ENCODE measurements around the gene ITIH3. TPM values are rescaled to one million over a fixed set of nuclear protein-coding genes. Genes with fewer than 3 reads are reported as not detected.

Gene ITIH3
- total RNA-seq, 2 experiments from 2014 or later = not detected

DNA sequence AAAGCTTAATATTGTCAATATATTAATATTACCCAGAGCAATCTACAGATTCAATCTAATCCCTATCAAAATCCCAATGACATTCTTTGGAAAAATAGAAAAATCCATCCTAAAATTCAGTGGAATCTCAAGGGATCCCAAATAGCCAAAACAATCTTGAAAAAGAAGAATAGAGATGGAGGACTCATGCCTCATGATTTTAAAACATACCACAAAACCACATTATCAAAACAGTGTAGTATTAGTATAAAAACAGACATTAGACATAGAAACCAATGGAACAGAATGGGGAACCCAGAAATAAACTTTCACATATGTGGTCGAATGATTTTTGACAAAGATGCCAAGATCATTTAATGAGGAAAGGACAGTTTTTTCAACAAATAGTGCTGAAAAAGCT, 38.5 kb upstream of the ITIH3 start:
- Mint-ChIP-seq H3K36me3 (ENCODE audit: low read depth) (peaks cover 80% of the 10 kb centered on the region), H3K4me1 (ENCODE audit: low read depth) (no peaks in the 10 kb centered on the region), H3K9me3 (no peaks in the 10 kb centered on the region), H3K27ac (no peak overlapping the region), H3K27me3 (no peaks in the 10 kb centered on the region), H3K4me3 (no peak overlapping the region)
- DNase-seq = no peak
- no peaks in the 10 kb centered on the region for H3K4me1 ChIP-seq (ENCODE audit: insufficient read depth, low read length)
- ATAC-seq (ENCODE audit: poor library complexity) = no peak
- ChIA-PET CTCF (no interaction called here), POLR2A (no interaction called here)
- TF ChIP-seq, protein P1, sequence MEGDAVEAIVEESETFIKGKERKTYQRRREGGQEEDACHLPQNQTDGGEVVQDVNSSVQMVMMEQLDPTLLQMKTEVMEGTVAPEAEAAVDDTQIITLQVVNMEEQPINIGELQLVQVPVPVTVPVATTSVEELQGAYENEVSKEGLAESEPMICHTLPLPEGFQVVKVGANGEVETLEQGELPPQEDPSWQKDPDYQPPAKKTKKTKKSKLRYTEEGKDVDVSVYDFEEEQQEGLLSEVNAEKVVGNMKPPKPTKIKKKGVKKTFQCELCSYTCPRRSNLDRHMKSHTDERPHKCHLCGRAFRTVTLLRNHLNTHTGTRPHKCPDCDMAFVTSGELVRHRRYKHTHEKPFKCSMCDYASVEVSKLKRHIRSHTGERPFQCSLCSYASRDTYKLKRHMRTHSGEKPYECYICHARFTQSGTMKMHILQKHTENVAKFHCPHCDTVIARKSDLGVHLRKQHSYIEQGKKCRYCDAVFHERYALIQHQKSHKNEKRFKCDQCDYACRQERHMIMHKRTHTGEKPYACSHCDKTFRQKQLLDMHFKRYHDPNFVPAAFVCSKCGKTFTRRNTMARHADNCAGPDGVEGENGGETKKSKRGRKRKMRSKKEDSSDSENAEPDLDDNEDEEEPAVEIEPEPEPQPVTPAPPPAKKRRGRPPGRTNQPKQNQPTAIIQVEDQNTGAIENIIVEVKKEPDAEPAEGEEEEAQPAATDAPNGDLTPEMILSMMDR (IDR thresholded peaks at IDR 0.05) = no peak
- H3K27ac ChIP-seq (ENCODE audit: low read depth in 1 of 2, low read length in 2 of 2) = no peak overlapping the region
- no peaks in the 10 kb centered on the region for H3K9me3 ChIP-seq (ENCODE audit: control insufficient read depth in 1 of 2, insufficient read depth in 1 of 2, low read length in 2 of 2)
- no peak overlapping the region for H3K4me3 ChIP-seq (ENCODE audit: low read length)
- peaks cover 46% of the 10 kb centered on the region for H3K36me3 ChIP-seq (ENCODE audit: insufficient read depth, low read length)
- no peaks in the 10 kb centered on the region for H3K27me3 ChIP-seq (ENCODE audit: control insufficient read depth in 1 of 2, insufficient read depth in 2 of 2, low read length in 2 of 2)
- intact Hi-C loops (cut with DNase I, micrococcal nuclease) = no loop called here

- Mint-ChIP-seq H3K27me3 (no peaks in the 10 kb centered on the region), H3K36me3 (ENCODE audit: low read depth) (peaks cover 86% of the 10 kb centered on the region), H3K4me1 (ENCODE audit: low read depth) (no peaks in the 10 kb centered on the region), H3K4me3 (no peak overlapping the region), H3K9me3 (no peaks in the 10 kb centered on the region), H3K27ac (no peak overlapping the region)
- intact Hi-C loops (cut with DNase I, micrococcal nuclease) = loop anchor here in 1 of 2 experiments (10.0 kb wide), 1 partner anchor 581 kb away; the partner anchor contains the start of gene DCP1A
- H3K36me3 ChIP-seq (ENCODE audit: insufficient read depth, low read length) = peaks cover 55% of the 10 kb centered on the region
- POLR2A ChIA-PET = no interaction called here
- no peaks in the 10 kb centered on the region for H3K4me1 ChIP-seq (ENCODE audit: insufficient read depth, low read length)
- ATAC-seq (ENCODE audit: poor library complexity) (no peak), DNase-seq (no peak)
- CTCF ChIA-PET = interaction anchor here (0.7 kb wide), 1 partner anchor 526 kb away, joined by 3 read pairs; no protein-coding TSS in a partner anchor
- no peak overlapping the region for H3K27ac ChIP-seq (ENCODE audit: low read depth in 1 of 2, low read length in 2 of 2)
- no peaks in the 10 kb centered on the region for H3K9me3 ChIP-seq (ENCODE audit: control insufficient read depth in 1 of 2, insufficient read depth in 1 of 2, low read length in 2 of 2)
- TF ChIP-seq, protein P1 (IDR thresholded peaks at IDR 0.05) = no peak
- no peak overlapping the region for H3K4me3 ChIP-seq (ENCODE audit: low read length)
- H3K27me3 ChIP-seq (ENCODE audit: control insufficient read depth in 1 of 2, insufficient read depth in 2 of 2, low read length in 2 of 2) = no peaks in the 10 kb centered on the region
These were observed 31.1 kb upstream of the ITIH3 start for GRCh38 chr3:52763466-52763865.

DNA sequence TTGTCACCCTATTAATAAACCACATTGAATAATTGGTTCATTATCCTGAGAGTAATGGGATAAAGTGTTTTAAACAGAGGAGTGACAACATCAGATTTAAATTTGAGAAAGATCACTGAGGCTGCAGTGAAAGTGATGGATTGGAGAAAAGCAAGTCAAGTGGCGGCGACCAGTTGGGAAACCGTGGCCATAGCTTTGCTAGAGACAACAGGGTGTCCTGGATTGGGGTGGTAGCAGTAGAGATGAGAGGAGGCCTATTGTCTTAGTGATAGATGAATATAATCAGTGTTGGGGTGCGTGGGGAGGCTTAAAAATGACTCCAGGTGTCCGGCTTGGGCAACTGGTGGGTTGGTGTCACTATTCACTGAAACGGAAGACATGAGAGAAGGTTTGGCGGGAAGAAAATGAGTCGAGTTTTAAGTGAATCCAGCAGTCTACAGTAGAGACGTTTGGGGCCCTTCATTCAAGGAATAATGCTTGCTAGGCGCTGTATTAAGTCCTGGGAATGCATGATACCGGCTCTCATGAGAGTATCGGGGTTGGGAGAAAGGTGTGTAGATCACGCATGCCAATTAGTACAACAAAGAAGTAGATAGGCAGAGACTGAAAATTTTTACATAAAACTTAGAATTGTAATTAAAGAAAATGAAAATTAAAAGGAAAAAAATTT, 24.7 kb upstream of the ITIH3 start:
- no peak for ATAC-seq (ENCODE audit: poor library complexity)
- peaks cover 15% of the 10 kb centered on the region for H3K36me3 ChIP-seq (ENCODE audit: insufficient read depth, low read length)
- TF ChIP-seq, protein P1 (IDR thresholded peaks at IDR 0.05) = no peak
- no peak for DNase-seq
- no peaks in the 10 kb centered on the region for H3K9me3 Mint-ChIP-seq
- H3K9me3 ChIP-seq (ENCODE audit: control insufficient read depth in 1 of 2, insufficient read depth in 1 of 2, low read length in 2 of 2) = no peaks in the 10 kb centered on the region
- no peaks in the 10 kb centered on the region for H3K27me3 Mint-ChIP-seq
- no peaks in the 10 kb centered on the region for H3K27me3 ChIP-seq (ENCODE audit: control insufficient read depth in 1 of 2, insufficient read depth in 2 of 2, low read length in 2 of 2)
- H3K36me3 Mint-ChIP-seq (ENCODE audit: low read depth) = peaks cover 32% of the 10 kb centered on the region
- peaks cover 17% of the 10 kb centered on the region for H3K4me1 Mint-ChIP-seq (ENCODE audit: low read depth)
- POLR2A ChIA-PET = interaction anchor here (0.5 to 1.1 kb wide), 4 partner anchors 64 to 276 kb away, joined by 3 to 4 read pairs (median 3); partner anchors contain the start of genes GLT8D1, GNL3, PBRM1 and SFMBT1
- H3K4me1 ChIP-seq (ENCODE audit: insufficient read depth, low read length) = peaks cover 14% of the 10 kb centered on the region
- intact Hi-C loops (cut with DNase I, micrococcal nuclease) = loop anchor here in 1 of 2 experiments (2.0 to 10.0 kb wide), 2 partner anchors 63 to 575 kb away; partner anchors contain the start of genes DCP1A and SPCS1
- peak overlapping the region in 1 of 2 donors; percentile 72 for H3K27ac ChIP-seq (ENCODE audit: low read depth in 1 of 2, low read length in 2 of 2)
- H3K4me3 ChIP-seq (ENCODE audit: low read length) = peak overlapping the region; percentile 83
- H3K27ac Mint-ChIP-seq = peak overlapping the region; percentile 73
- H3K4me3 Mint-ChIP-seq = peak overlapping the region; percentile 96
- CTCF ChIA-PET = no interaction called here
